WERI-Rb-1 (cell line): ENCODE results near the gene PLEKHO1.
"Not testable (repeated sequence)": the region's sequence is repeated elsewhere in the genome, so short reads cannot be mapped to it uniquely, and the experiment has no call there.

Experiments used
- DNase-seq: peaks from one replicate; pipeline ENCODE4 v3.0.0-alpha.2; 2020
- H3K27ac ChIP-seq: fragments of 250-450 bp; sonication (Bioruptor Pico); 2 replicates; pipeline ENCODE4 v1.5.1; 2020; ENCODE audit warnings: mild to moderate bottlenecking, moderate library complexity
- H3K27me3 ChIP-seq: fragments of 250-450 bp; sonication (Bioruptor Pico); 2 replicates; pipeline ENCODE4 v1.5.1; 2021; ENCODE audit warnings: mild to moderate bottlenecking, low read depth, moderate library complexity; ENCODE audit not compliant: insufficient read depth, severe bottlenecking
- H3K36me3 ChIP-seq: fragments of 250-450 bp; sonication (Bioruptor Pico); 2 replicates; pipeline ENCODE4 v1.5.1; 2020; ENCODE audit warnings: mild to moderate bottlenecking, moderate library complexity
- H3K4me3 ChIP-seq: 2 replicates; pipeline ENCODE4 v1.5.1; 2011; ENCODE audit warnings: low read depth, mild to moderate bottlenecking, control low read depth, low read length
- H3K9me3 ChIP-seq: fragments of 250-450 bp; sonication (Bioruptor Pico); 2 replicates; pipeline ENCODE4 v1.5.1; 2021; ENCODE audit warnings: mild to moderate bottlenecking, moderate library complexity; ENCODE audit not compliant: severe bottlenecking
- CTCF ChIP-seq: IDR thresholded peaks from 2 replicates; pipeline ENCODE4 v1.5.1; 2011; ENCODE audit warnings: low read depth, mild to moderate bottlenecking, control low read depth, inconsistent platforms, low read length

PLEKHO1 gene

GRCh38 chr1:150182247-150182646 is 32.5 kb downstream of the PLEKHO1 start:
- TF ChIP-seq CTCF, result no peak
- DNase-seq, result no peak
- Histone ChIP-seq H3K4me3 (no peak overlapping the region), H3K27me3 (no peaks in the 10 kb centered on the region), H3K36me3 (no peaks in the 10 kb centered on the region), H3K9me3 (no peaks in the 10 kb centered on the region), H3K27ac (no peak overlapping the region)

- no peak for TF ChIP-seq CTCF
- no peak for DNase-seq
These were observed 33.3 kb downstream of the PLEKHO1 start for GRCh38 chr1:150183061-150183460.

DNA sequence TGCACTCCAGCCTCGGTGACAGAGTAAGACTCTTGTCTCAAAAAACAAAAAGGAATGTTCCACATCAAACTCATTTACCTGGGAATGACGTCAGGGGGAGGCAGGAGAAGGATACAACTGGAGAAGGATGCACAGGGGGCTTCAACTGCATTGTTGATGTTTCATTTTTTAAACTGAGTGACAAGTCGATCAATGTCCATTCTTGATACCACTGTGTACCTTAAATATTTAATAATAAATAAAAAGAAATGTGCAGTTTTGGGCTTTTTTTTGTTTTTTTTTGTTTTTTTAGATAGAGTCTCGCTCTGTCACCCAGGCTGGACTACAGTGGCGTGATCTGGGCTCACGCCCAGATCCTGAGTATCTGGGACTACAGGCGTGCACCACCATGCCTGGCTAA is 35.8 kb downstream of the PLEKHO1 start:
- no peaks in the 10 kb centered on the region for H3K27me3 ChIP-seq
- no peak for TF ChIP-seq CTCF
- no peaks in the 10 kb centered on the region for H3K9me3 ChIP-seq
- DNase-seq, result no peak
- H3K4me3 ChIP-seq, result no peak overlapping the region
- H3K27ac ChIP-seq, result no peak overlapping the region
- no peaks in the 10 kb centered on the region for H3K36me3 ChIP-seq

More at GRCh38 chr1:150183061-150183460, 33.3 kb downstream of the PLEKHO1 start:
- Histone ChIP-seq H3K9me3 (no peaks in the 10 kb centered on the region), H3K27me3 (no peaks in the 10 kb centered on the region), H3K36me3 (no peaks in the 10 kb centered on the region), H3K4me3 (no peak overlapping the region), H3K27ac (no peak overlapping the region)

DNA sequence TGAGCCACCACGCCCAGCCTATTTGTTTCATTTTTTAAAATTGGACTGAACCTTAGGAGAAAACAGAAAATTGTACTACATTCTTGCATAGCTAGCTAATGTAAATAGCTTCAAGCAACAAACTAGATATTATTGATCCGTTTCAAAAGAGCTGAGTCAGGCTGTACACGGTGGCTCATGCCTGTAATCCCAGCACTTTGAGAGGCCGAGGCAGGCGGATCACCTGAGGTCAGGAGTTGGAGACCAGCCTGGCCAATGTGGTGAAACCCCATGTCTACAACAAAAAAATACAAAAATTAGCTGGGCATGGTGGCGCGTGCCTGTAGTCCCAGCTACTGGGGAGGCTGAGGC is 36.7 kb downstream of the PLEKHO1 start:
- H3K36me3 ChIP-seq, H3K27ac ChIP-seq, H3K4me3 ChIP-seq, DNase-seq, H3K9me3 ChIP-seq, H3K27me3 ChIP-seq: not testable (repeated sequence)

DNA sequence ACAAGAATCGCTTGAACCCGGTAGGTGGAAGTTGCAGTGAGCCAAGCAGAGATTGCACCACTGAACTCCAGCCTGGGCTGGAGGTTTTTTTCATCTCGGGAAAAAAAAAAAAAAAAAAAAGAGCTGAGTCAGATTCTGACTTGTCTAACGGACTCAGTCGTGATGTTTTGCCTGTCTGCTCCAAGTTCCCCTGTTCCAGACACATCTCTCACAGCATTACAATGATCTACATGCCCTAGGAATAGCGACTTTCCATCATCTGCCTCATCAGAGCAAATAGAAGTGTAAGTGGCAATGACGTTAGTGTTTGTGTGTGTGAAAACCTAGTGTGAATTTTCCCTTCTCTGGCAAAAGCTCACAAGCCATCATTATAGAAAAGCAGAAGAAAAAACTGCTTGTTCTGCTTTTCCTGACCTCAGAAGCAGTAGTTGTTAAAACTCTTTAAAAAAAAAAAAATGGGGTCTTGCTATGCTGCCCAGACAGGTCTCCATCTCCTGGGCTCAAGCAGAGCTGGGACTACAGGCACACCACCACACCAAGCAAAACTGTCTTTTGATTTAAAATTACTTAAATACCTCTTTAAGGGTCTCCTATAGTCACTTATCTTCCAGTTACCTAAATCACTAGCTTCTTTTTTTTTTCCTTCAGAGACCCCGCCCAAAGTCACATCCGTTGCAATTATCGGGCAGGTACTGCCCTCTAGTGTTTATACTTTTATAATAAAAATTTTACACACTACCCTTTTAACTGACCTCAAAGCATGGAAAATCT is 37.3 kb downstream of the PLEKHO1 start:
- DNase-seq, result no peak
- H3K27ac ChIP-seq, result no peak overlapping the region
- TF ChIP-seq CTCF, result 0 out of 2 replicates have a peak, but pooled peaks have one; percentile 7
- H3K36me3 ChIP-seq, result no peaks in the 10 kb centered on the region
- H3K4me3 ChIP-seq, result no peak overlapping the region
- H3K9me3 ChIP-seq, result peaks cover 5% of the 10 kb centered on the region
- no peaks in the 10 kb centered on the region for H3K27me3 ChIP-seq

- Histone ChIP-seq H3K27me3 (no peaks in the 10 kb centered on the region), H3K4me3 (no peak overlapping the region), H3K36me3 (no peaks in the 10 kb centered on the region), H3K27ac (no peak overlapping the region), H3K9me3 (peaks cover 5% of the 10 kb centered on the region)
- no peak for DNase-seq
- 0 out of 2 replicates have a peak, but pooled peaks have one; percentile 0 for TF ChIP-seq CTCF
These were observed 37.8 kb downstream of the PLEKHO1 start for GRCh38 chr1:150187560-150187931.
